ENCODE results near the gene SLC6A12.

The SLC6A12 gene

DNA sequence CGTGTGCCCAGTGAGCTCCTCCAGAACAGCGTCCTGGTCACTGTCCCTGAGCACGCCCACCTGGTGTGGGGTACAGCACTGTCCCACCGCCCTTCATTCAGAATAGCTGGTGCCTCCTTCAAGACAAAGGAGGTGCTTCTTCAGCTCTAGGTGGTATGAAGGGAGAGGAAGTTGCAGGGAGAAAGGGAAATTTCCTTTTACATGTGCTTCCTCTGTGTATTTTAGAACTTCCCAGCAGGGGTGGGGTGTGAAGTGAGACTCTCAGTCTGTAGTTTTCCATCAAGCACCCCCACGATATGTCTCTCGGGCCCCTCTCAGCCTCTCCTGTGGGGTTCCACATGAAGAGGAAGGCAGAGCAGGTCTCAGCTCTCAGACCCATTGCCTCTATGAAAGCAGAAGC lies 1.2 kb upstream of the SLC6A12 start:
- no peak for DNase-seq (ENCODE audit: low read depth)

DNA sequence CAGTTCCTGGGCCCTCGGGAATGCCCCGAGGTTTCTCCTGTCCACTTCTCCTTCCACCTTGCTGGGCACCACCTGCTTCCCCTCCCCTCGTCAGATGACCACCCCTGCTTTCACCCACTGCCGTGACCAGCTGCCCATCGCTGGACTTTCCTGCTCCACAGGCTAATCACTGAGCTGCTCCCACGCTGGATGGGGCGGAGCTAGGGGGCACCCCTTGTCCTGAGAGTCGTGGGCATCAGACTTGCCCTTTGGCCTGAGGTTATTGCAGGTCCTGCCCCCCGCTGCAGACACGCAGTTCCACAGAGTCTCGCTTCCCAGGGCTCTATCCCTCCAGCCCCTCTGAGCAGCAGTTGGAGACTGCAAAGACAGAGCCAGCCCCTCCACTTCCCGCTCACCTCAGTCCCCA lies 427 bp downstream of the SLC6A12 start:
- DNase-seq (ENCODE audit: low read depth): no peak

DNA sequence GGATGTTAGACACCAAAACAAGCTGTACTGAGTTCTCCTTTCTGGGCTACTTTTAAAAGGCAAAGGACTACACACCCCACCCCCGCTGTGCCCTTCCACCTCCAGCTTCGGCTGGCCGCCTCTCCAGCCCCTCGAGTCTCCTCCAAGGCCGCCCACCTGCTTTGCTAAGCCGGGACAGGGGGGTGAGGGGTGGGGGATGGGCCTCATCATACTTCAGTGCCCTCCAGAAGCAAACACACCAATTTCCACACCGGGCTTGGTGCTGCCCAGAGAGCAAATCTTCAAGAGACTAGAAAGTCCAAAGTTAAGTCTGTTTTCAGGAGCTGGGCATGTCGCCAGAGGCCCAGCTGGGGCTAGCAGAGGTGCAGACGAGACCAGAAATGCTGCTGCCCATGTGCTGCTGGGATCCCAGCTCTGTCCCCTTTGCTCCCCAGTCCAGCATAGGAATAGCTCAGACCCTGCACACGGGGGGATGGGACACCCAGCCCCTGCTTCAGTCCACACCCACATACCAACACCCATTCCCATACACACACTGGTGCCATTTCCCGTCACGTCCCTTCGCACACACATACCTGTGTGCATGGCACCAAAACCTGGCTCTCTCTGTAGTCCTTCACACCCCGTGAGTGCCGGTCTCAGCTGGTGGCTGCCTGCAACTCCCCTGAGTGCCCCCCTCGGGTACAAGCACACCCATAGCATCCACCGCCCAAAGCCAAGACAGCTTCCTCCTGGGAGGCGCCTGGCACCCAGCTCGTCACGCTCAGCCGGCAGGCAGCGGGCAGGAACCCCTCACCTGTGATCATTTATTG lies 1.0 kb downstream of the SLC6A12 start:
- DNase-seq (ENCODE audit: low read depth): no peak

DNA sequence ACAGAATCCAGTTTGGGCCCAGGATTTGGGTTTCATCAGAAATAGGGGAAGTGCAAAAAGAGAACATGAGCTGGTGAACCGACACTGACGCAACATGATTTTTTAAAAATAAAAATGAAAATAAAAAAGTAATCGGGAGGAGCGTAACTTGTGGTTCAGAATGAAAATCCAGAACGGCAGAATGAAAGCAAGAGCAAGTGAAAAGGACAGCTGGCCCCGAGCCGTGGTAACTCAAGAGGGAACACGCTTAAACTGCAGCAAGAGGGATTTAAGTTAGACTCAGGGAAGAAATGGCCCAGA lies 1.6 kb downstream of the SLC6A12 start:
- DNase-seq (ENCODE audit: low read depth): no peak

DNA sequence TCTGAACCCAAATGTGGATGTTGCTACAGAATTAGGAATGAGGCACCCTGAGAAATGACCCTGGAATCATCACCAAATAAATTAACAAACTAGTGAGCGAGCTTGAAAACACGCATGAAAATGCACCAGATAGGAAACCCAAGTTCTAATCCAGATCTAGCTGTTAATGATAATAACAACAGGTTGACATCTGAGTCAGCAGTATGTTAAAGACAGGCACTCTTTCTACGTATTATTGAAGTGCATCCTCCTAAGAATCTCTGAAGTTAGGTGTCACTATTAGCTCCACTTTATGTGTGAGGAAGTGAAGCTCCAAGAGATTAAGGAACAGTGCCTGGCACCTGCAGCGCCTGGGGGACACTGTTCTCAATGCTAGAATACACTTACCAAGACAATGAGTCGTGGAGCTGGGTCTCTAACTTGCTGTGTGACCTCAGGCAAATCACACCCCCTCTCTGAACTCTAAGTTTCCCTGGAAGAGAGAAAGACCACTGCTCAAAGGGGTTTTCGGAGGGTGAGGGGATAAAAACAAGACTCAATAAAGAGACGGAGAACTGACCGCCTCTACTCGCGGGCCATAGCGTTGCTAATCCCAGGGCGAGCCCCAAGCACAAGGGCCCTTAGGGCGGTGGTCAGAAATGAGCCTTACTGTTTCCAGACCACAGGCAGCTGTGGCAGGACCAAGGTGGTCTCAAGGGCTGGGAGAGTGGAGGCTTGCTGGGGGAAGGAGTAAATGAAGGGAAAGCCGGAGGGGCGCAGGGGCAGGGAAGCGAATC lies 2.1 kb downstream of the SLC6A12 start:
- no peak for DNase-seq (ENCODE audit: low read depth)

DNA sequence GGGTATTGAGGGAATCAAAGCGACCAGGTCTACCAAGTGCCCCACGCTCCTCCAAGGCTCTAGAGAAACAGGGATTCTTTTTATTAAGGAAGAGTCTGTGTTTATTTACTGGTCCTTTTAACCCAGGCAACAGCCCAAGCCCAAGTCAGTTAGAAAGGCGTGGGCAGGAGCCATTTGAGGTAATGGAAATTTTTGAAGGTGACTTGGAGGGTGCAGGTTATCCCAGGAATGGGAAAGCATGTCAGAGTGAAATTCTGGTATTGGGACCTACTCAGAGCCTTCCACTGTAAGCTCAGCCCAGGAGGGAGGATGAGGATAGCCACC lies 2.9 kb downstream of the SLC6A12 start:
- DNase-seq (ENCODE audit: low read depth): no peak

DNA sequence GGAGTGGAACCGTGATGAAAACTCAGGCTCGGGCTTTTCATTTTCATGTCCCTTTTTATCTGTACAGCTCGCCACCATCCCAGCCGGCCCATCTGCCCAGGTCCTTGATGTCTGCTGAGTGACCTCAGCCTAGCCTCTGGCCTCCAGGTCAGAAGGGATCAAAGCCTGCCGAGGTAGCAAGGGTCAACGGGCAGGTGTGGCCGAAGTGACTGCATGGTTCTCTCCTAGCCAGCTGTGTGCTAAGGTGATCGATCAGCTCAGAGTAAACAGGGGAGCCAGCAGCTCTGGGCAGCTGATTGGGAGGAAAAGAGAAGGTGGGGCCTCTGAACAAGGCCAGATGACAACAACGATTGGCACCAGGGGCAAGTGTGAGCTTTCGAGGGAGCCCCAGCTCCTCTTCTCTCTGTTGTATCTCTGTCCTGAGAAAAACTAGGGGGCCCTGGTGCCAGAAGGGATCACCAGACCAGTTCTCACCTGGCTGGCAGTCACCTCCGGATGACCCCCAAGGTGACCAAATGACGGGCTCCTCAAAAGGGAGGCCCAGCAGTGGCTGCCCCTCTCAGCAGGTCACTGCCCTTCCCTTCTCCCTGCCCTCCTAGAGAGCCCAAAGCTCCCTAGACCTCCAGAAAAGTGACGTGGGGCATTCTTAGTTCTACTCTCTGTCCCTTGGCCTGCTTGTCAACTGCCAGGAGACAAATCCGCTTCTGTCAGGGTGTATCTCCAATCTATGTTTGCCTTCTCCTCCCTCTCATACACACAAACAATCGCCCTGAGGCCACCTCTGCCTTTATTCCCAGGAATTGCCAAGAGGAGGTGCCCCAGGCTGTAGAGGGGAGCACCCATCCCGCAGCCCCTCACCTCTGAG lies 3.4 kb downstream of the SLC6A12 start:
- DNase-seq (ENCODE audit: low read depth): no peak

DNA sequence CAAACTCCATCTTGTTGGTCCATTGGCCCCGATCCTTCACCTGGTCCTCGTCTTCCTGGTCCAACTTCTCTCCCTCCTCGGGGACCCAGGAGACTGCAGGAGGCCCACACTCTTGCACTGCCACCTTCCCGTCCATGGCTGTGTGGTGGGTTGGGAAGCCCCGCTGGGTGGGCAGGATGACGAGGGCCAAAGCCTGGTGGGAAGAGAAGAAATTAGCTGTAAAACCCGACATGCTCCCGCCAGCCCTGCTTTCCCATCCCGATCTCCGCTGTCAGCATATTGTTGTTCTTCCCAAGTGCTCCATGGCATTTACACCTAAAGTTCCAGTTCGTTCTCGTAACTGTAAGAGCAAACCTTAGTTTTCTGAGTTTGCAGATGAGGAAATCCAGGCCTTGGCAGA lies 4.1 kb downstream of the SLC6A12 start:
- DNase-seq (ENCODE audit: low read depth): no peak

DNA sequence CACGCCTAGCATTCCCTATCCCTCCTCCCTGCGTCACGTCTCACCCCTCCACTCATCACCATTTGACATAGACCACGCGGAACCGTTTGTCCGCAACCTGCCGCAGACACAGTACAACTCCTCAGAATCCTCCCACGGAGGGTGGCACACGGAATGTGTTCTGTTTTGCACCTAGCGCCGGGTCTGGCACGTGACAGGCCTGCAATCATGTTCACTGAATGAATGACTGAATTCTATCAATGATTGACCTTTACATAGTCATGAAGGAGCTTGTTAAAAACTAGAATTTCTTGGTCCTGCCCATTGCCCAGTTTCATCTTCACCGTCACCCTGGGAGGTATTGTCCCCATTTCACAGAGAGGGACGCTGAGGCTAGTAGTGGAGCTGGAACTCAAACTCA lies 4.7 kb downstream of the SLC6A12 start:
- no peak for DNase-seq (ENCODE audit: low read depth)

DNA sequence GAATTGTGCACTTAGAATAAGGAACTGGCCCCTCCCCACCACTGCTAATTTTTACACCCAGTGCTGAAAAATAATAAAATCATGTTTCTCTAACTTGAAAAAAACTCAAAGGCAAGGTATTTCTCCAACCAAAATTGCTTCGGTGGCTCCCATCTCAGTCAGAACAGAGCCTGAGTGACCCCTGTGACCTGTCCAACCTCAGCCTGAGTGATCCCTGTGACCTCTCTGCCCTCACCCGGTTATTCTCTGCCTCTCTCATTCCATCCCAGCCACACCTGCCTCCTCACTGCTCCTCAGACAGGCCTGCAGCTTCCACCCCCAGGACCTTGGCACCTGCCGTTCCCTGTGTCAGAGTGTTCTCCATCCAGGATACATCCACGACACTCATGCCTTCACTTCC lies 5.1 kb downstream of the SLC6A12 start:
- no peak for DNase-seq (ENCODE audit: low read depth)

DNA sequence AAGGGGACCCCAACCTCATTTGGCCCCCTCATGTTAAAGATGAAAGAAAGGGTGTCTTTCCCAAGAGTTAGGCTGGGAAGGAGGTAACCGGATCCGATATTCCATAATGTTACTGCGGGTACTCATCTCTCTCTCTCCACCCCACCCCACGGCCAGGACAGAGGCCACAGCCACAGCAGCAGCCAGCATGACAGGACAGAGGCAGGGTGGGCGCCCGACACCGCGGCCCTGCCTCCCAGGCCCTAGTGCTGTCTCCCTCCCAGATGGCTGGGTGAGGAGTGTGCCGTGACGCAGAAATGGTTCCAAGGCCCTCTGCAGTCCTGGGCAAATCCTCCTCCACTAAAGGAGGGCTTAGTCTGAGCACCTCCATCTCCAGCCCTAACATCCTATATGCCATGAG lies 6.2 kb downstream of the SLC6A12 start:
- no peak for DNase-seq (ENCODE audit: low read depth)

DNA sequence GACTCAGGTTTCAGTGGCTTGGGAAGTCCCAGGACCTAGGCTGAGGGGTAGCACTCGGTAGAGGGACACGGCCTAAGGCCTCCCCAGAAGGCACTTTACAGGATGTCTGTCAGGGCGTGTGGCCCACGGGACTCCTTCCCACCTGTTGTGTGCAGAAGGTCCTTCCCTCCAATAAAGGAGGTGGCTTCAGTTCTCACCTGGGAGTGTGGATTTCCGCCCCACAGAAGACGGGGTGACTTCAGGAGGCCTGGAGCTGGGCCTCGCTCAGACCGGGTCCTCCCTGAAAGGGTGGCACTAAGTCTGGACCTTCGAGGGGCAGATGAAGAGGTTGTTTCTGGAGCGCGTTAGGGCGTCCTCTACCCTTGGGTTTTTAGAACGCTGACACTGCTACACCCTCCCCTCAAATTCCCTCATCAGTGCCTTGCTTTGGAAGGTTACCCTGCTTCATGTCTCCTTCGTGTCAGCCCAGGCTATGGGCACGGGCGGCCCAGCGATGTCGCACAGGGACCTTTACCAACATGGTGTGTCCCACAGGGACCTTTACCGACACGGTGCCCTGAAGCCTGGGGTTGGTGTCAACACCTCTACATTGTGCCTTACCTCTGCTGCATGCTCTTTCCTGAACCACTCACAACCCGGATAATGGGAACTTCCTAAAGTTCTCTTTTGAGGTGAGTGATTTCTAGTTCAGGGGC lies 7.1 kb downstream of the SLC6A12 start:
- no peak for DNase-seq (ENCODE audit: low read depth)

DNA sequence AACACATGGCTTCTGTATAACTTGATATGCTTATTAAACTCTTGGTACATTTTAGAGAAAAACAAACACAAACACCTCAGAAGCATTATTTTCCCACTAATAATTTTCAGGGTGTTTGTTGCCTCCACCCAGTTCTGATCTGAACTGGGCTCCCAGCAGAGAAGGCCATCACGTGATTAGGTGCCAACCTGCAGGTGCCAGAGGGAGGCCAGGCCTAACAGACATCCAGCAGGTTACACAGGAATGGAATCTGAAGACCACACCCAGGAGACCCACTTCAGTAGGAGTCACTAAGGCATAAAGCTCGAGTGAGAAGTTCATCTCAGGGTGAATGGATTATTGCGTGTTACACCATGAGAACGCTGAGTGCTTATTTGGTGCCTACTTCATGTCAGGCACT lies 8.9 kb downstream of the SLC6A12 start:
- DNase-seq (ENCODE audit: low read depth): no peak

DNA sequence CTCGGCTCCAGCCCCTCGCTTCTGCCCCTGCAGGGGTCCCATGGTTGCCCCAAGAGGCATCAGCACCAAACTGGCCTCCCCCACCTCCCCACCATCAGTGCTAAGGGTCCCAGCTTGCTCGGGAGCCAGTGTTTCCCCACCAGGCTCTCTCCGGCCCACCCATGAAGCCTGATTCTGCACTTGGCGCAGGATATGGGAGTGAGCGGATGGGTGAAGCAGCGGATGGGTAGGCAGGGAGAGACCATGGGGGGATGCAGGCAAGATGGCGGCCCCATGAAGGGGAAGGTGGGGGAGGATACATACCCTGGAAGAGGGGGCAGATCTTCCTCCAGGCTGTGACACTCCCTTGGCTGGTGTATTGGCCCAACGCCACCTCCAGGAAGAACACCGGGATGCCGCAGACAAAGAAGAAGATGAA lies 9.7 kb downstream of the SLC6A12 start:
- no peak for DNase-seq (ENCODE audit: low read depth)

DNA sequence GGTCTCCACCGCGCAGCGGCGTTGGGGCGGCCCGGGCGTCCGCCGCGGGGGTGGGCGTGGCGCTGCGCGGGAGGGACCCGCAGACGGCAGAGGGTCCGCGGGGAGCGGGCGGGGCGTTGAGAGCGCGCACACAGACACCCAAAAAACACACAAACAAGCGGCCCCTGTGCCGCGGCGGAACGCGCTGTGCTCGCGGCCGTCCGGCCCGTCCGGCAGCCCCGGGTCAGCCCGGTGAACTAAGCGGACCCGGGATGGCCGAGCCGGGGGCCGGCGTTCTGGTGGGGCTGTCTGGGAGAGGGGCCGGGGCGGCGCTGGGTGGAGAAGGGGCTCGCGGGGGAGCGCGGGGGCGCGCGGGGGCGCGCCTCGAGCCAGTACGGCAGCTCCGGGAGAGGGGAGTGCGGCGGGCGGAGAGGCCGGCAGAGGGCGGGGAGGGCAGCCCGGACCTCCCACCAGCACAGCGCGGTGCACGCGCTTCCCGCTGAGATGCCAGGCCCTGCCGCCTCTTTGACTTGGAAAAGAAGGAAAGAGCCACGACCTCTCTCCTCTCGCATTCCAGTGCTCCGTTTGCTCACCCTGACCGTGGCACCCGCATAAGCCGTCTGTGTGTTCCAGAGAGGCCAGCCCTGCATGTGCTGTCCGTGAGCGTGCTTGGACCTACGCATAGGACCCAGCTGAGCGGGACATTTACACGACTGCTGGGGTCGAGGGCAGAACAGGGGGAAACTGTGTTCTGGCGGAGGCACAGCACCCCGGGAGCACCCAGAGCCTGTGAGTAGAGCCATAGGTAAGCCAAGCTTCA lies 10.3 kb downstream of the SLC6A12 start:
- DNase-seq (ENCODE audit: low read depth): no peak

DNA sequence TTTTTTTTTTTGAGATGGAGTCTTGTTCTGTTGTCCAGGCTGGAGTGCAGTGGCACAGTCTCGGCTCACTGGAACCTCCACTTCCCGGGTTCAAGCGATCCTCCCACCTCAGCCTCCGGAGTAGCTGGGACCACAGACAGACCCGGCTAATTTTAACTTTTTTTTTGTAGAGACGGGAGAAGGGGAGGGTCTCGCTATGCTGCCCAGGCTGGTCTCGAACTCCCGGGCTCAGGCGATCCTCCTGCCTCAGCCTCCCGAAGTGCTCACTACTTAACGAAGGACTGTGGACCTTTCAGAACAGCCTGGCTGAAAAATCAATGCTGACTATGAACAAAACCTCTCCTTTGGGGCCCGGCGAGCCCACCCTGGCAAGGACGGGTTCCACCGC lies 10.9 kb downstream of the SLC6A12 start:
- no peak for DNase-seq (ENCODE audit: low read depth)

DNA sequence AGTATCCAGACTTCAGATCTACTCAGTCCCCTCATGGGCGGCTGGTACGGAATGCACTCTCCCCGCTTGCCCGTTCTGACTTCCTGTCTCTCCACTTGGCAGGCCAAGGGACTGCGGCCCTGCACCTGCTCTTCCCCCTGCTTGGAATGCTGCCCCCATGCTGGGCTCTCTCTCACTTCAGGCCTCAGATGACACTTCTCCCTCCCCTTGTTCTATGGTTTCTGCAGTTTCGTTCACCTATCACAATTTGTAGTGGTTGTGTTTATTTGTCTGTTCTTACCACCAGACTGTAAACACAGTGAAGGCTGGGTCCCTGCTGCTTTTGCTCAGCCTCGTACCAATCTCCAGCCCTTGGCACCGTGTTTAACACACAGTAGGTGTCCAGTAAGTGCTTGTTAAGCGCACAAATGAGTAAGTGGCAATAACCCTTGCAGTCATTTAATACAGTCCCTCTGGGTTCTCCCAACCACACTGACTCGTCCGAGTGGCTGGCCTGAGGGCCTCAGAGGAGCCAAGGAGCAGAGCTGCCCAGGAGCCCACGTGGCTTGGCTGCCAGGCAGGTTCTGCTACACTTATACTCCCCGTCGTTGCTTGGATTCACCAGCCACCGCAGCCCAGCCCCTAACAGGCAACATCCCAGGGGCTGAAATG lies 11.8 kb downstream of the SLC6A12 start:
- no peak for DNase-seq (ENCODE audit: low read depth)

DNA sequence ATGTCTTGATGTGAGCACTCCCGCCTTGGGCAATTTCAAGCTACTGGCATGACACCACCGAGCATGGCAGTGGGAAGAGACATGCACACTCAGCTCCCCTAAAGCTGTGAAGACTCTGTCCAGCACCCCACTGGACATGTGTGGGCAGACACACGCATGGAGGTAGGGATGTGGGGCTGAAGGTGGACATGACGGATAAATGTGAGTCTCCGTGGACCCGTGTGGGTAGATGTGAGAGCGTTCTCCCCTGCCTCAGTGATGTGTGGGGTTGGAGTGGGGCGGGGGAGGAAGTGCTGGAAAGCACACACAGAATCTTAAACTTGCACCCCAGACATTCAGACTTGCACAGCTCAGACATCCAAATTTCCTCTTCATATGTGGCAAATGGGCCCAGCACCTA lies 12.6 kb downstream of the SLC6A12 start:
- DNase-seq (ENCODE audit: low read depth): no peak

DNA sequence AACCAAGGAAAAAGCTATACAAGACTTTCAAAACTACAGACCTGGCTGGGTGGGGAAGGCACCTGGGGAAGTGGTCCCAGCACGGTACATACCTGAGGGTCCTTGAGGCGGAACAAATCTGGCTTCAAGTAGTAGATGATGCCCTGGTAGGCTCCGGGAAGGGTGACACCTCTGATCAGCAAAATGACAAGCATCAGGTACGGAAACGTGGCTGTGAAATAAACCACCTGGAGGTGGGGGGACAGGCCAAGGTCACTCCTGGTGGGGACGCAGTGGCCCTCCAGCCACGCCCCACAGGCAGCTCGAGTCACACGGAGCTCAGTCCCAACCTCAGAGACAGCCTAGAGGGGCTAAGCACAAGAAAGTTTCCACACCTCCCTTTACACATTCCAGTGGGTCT lies 15.3 kb downstream of the SLC6A12 start:
- DNase-seq (ENCODE audit: low read depth): no peak

DNA sequence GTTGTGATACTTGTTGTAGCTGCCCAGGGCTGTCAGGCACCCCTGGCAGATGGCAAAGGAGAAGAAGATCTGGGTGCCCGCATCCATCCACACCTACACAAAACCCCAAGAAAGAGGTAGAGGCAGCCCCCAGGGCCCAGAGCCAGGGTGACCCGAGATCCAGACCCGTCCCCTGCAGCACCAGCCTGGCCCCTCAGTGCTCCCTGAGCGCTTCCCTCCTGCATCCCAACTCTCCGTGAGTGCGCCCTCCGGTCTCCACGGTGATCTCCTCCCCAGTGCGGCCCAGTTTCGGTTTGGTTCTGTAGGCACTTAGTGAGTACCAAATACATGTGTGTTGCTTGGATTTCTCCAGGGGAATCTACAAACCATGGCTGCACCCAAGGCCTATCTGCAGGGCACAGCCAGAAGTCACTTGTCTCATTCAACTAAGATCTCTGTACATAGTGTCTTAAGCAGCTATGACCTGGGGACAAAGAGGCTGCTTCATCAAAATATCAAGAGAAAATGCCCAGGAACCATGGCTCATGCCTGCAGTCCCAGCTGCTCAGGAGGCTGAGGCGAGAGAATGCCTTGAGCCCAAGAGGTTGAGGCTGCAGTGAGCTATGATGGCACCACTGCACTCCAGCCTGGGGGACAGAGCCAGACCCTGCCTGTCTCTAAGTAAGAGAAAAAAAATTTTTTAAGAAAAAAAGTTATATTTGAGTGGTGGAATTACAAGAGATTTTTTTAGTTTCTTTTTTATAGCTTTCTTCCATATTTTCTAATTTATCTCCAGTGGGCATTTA lies 15.9 kb downstream of the SLC6A12 start:
- no peak for DNase-seq (ENCODE audit: low read depth)
